NCI-H526 (cell line): ENCODE data around the gene GOLGA8R.
"Not testable (repeated sequence)": the region's sequence is repeated elsewhere in the genome, so short reads cannot be mapped to it uniquely, and the experiment has no call there.

Experiments
- DNase-seq, 2 experiments: peaks; one replicate each; lab custom pipeline; 2025; lab: John Stamatoyannopoulos, UW

GOLGA8R gene

GRCh38 chr15:30414160-30414559, at the start of gene GOLGA8R:
Gene GOLGA8R, minus strand, starts transcription at chr15:30414260. Its CDS starts 98 bp downstream, at chr15:30414162.
- DNase-seq: not testable (repeated sequence)

GRCh38 chr15:30463849-30464248, 49.8 kb upstream of the GOLGA8R start:
- DNase-seq: not testable (repeated sequence)

GRCh38 chr15:30462176-30462575, 48.1 kb upstream of the GOLGA8R start:
- DNase-seq: not testable (repeated sequence)

- not testable (repeated sequence) for DNase-seq
These were observed 38.6 kb upstream of the GOLGA8R start for GRCh38 chr15:30452702-30453101.

- not testable (repeated sequence) for DNase-seq
These were observed 24.3 kb upstream of the GOLGA8R start for GRCh38 chr15:30438348-30438747.

GRCh38 chr15:30435878-30436277, 21.8 kb upstream of the GOLGA8R start:
- DNase-seq: not testable (repeated sequence)

GRCh38 chr15:30420723-30421122, 6.7 kb upstream of the GOLGA8R start:
- not testable (repeated sequence) for DNase-seq

- not testable (repeated sequence) for DNase-seq
These were observed 6.4 kb downstream of the GOLGA8R start for GRCh38 chr15:30407636-30408035.

- not testable (repeated sequence) for DNase-seq
These were observed 15.1 kb downstream of the GOLGA8R start for GRCh38 chr15:30398988-30399387.

GRCh38 chr15:30393664-30393991, 20.4 kb downstream of the GOLGA8R start:
- DNase-seq: not testable (repeated sequence)

- DNase-seq: not testable (repeated sequence)
These were observed 21.0 kb downstream of the GOLGA8R start, which contains the start of gene CHRFAM7A for GRCh38 chr15:30392766-30393663. Gene CHRFAM7A, minus strand, starts transcription at chr15:30393540. Its CDS starts 10,189 bp downstream, at chr15:30383351.

- not testable (repeated sequence) for DNase-seq
These were observed 27.7 kb downstream of the GOLGA8R start for GRCh38 chr15:30386318-30386887.

- not testable (repeated sequence) for DNase-seq
These were observed 37.0 kb downstream of the GOLGA8R start for GRCh38 chr15:30377082-30377413.

- DNase-seq: not testable (repeated sequence)
These were observed 37.5 kb downstream of the GOLGA8R start for GRCh38 chr15:30376375-30377081.

- DNase-seq: not testable (repeated sequence)
These were observed 38.2 kb downstream of the GOLGA8R start for GRCh38 chr15:30375872-30376271.

- not testable (repeated sequence) for DNase-seq
These were observed 39.2 kb downstream of the GOLGA8R start for GRCh38 chr15:30374862-30375261.

GRCh38 chr15:30368271-30368670, 45.8 kb downstream of the GOLGA8R start:
- not testable (repeated sequence) for DNase-seq

GRCh38 chr15:30367246-30367645, 46.8 kb downstream of the GOLGA8R start:
- not testable (repeated sequence) for DNase-seq

- not testable (repeated sequence) for DNase-seq
These were observed 52.7 kb downstream of the GOLGA8R start for GRCh38 chr15:30361404-30361803.

GRCh38 chr15:30360990-30361389, 53.1 kb downstream of the GOLGA8R start:
- DNase-seq: not testable (repeated sequence)

- DNase-seq: not testable (repeated sequence)
These were observed 59.0 kb downstream of the GOLGA8R start for GRCh38 chr15:30355043-30355442.
